Vagina (tissue), 2 donors: Measurements from ENCODE around the gene FMN2.

Source experiments
- CTCF ChIP-seq, 3 experiments: fragments of 450-650 bp in 2 of 3; fragments of 200-600 bp in 1 of 3; sonication (generic) in 1 of 3; IDR thresholded peaks; one replicate each; pipeline ENCODE4 v1.5.1; 2017 to 2019; ENCODE audit warnings: antibody characterized with exemption in 3 of 3, mild to moderate bottlenecking in 2 of 3, moderate library complexity in 2 of 3
- POLR2A ChIP-seq, 2 donors: fragments of 450-650 bp; IDR thresholded peaks; one replicate each; pipeline ENCODE4 v1.6.1; 2017; ENCODE audit warnings: antibody characterized with exemption in 2 of 2, mild to moderate bottlenecking in 2 of 2, moderate library complexity in 2 of 2

DNA sequence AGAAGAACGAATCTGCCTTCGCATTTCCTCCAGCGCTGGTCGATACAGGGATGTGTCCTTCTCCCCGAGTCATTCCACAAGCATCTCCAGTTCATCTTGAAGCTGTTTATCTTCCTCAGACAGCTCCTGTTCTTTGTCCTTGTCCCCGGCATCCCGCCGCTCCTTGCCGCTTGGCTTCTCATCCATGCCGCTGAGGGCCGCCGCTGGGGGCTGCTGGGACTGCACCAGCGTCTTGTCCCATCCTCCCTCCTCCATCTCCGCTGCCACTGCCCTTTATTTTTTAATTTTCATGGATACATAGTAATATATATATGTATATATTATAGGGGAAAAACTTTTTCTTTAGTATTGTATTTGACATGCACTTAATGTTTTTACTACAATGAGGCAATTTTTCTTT, 53.4 kb downstream of the FMN2 start:
- TF ChIP-seq POLR2A (IDR thresholded peaks at IDR 0.05) (no peak), CTCF (IDR thresholded peaks at IDR 0.05) (no peak)
